ENCODE measurements around the gene BANP.
A peak's percentile ranks its signal among the peaks of the same experiment; 100 is the strongest.
"Not testable (repeated sequence)": the region's sequence is repeated elsewhere in the genome, so short reads cannot be mapped to it uniquely, and the experiment has no call there.

The BANP gene

GRCh38 chr16:87983072-87983736 lies 32.0 kb downstream of the BANP start:
- DNase-seq (ENCODE audit: low read depth); H3K4me3 ChIP-seq (ENCODE audit: control insufficient read depth, low read depth, low read length): not testable (repeated sequence)
- TF ChIP-seq CTCF (conservative IDR thresholded peaks at IDR 0.05; ENCODE audit: control insufficient read depth, insufficient read depth, low read depth, low read length) = peak; percentile 25

GRCh38 chr16:87983737-87984097 lies 32.5 kb downstream of the BANP start:
- peak; percentile 65 for DNase-seq (ENCODE audit: low read depth)
- H3K4me3 ChIP-seq (ENCODE audit: control insufficient read depth, low read depth, low read length) = not testable (repeated sequence)

GRCh38 chr16:87984180-87984579 lies 32.9 kb downstream of the BANP start:
- not testable (repeated sequence) for DNase-seq (ENCODE audit: low read depth); H3K4me3 ChIP-seq (ENCODE audit: control insufficient read depth, low read depth, low read length)

- no peak for DNase-seq (ENCODE audit: low read depth)
- H3K4me3 ChIP-seq (ENCODE audit: control insufficient read depth, low read depth, low read length) = no peak overlapping the region
- TF ChIP-seq CTCF (conservative IDR thresholded peaks at IDR 0.05; ENCODE audit: control insufficient read depth, insufficient read depth, low read depth, low read length) = no peak
Observed at GRCh38 chr16:87984632-87985267, 33.5 kb downstream of the BANP start.

- not testable (repeated sequence) for H3K4me3 ChIP-seq (ENCODE audit: control insufficient read depth, low read depth, low read length); DNase-seq (ENCODE audit: low read depth)
Observed at GRCh38 chr16:87985493-87985892, 34.3 kb downstream of the BANP start.

- not testable (repeated sequence) for H3K4me3 ChIP-seq (ENCODE audit: control insufficient read depth, low read depth, low read length)
- DNase-seq (ENCODE audit: low read depth) = peak; percentile 86
Observed at GRCh38 chr16:87986361-87986849, 35.2 kb downstream of the BANP start.

GRCh38 chr16:87988596-87988995 lies 37.4 kb downstream of the BANP start:
- DNase-seq (ENCODE audit: low read depth); H3K4me3 ChIP-seq (ENCODE audit: control insufficient read depth, low read depth, low read length): not testable (repeated sequence)

GRCh38 chr16:87990254-87990653 lies 39.0 kb downstream of the BANP start:
- not testable (repeated sequence) for DNase-seq (ENCODE audit: low read depth); H3K4me3 ChIP-seq (ENCODE audit: control insufficient read depth, low read depth, low read length)

- not testable (repeated sequence) for H3K4me3 ChIP-seq (ENCODE audit: control insufficient read depth, low read depth, low read length); DNase-seq (ENCODE audit: low read depth)
Observed at GRCh38 chr16:87992142-87992541, 40.9 kb downstream of the BANP start.

- DNase-seq (ENCODE audit: low read depth) = no peak
- no peak for TF ChIP-seq CTCF (conservative IDR thresholded peaks at IDR 0.05; ENCODE audit: control insufficient read depth, insufficient read depth, low read depth, low read length)
- no peak overlapping the region for H3K4me3 ChIP-seq (ENCODE audit: control insufficient read depth, low read depth, low read length)
Observed at GRCh38 chr16:87993901-87994300, 42.7 kb downstream of the BANP start.

GRCh38 chr16:87995644-87996043 lies 44.4 kb downstream of the BANP start:
- TF ChIP-seq CTCF (conservative IDR thresholded peaks at IDR 0.05; ENCODE audit: control insufficient read depth, insufficient read depth, low read depth, low read length) = no peak
- H3K4me3 ChIP-seq (ENCODE audit: control insufficient read depth, low read depth, low read length) = no peak overlapping the region
- DNase-seq (ENCODE audit: low read depth) = no peak

Measured in fibroblast of mammary gland (primary cell).